CD4-positive, alpha-beta T cell (primary cell): ENCODE measurements around the gene PPM1J. TPM values are rescaled to one million over a fixed set of nuclear protein-coding genes. Genes with fewer than 3 reads are reported as not detected.

Experiments
- ATAC-seq: fragments of 200-7000 bp; cut with Tn5 transposase; one replicate; pipeline ENCODE4 v1.10.0; 2022; ENCODE audit warnings: mild to moderate bottlenecking; ENCODE audit not compliant: poor library complexity
- CTCF ChIA-PET: fragments of 350-600 bp; sonication (Branson Sonifier 250); formaldehyde crosslinking; loops from one replicate; lab custom pipeline; 2021; ENCODE audit warnings: antibody characterized with exemption, inconsistent platforms; lab: Charles Lee
- POLR2A ChIA-PET: fragments of 350-600 bp; sonication (Branson Sonifier 250); formaldehyde crosslinking; loops from one replicate; lab custom pipeline; 2021; ENCODE audit warnings: antibody characterized with exemption, inconsistent platforms; lab: Charles Lee
- DNase-seq, 14 experiments: peaks; one replicate each; pipeline ENCODE4 v3.0.0-alpha.2; 2013 to 2020; ENCODE audit warnings: mixed read lengths in 2 of 14
- H3K27ac ChIP-seq, 2 donors: one replicate each; pipeline versions ENCODE4 v1.5.1 to v1.7.0; 2013; ENCODE audit warnings: low read length in 2 of 2, low read depth in 1 of 2, mild to moderate bottlenecking in 1 of 2
- H3K27me3 ChIP-seq, 2 experiments: 1 replicate in 1 of 2; 2 replicates in 1 of 2; pipeline versions ENCODE4 v1.6.1 to v1.7.0; 2013; ENCODE audit warnings: low read length in 2 of 2, control low read depth in 1 of 2, mild to moderate bottlenecking in 1 of 2, moderate library complexity in 1 of 2; ENCODE audit not compliant: insufficient read depth in 2 of 2, control insufficient read depth in 1 of 2
- H3K36me3 ChIP-seq: one replicate; pipeline ENCODE4 v1.6.1; 2013; ENCODE audit warnings: low read length, control low read depth; ENCODE audit not compliant: insufficient read depth
- H3K4me1 ChIP-seq: one replicate; pipeline ENCODE4 v1.6.1; 2013; ENCODE audit warnings: low read length, control low read depth; ENCODE audit not compliant: insufficient read depth
- H3K4me3 ChIP-seq: one replicate; pipeline ENCODE4 v1.5.1; 2013; ENCODE audit warnings: mild to moderate bottlenecking, low read length, moderate library complexity
- H3K9me3 ChIP-seq, 2 experiments: 1 replicate in 1 of 2; 2 replicates in 1 of 2; pipeline versions ENCODE4 v1.6.1 to v1.7.0; 2013; ENCODE audit warnings: low read length in 2 of 2, mild to moderate bottlenecking in 2 of 2, control low read depth in 1 of 2, moderate library complexity in 1 of 2; ENCODE audit not compliant: control insufficient read depth in 1 of 2, insufficient read depth in 1 of 2
- H3K27ac Mint-ChIP-seq: one replicate; pipeline ENCODE4 v1.8.0; 2020; ENCODE audit warnings: mixed read lengths
- H3K27me3 Mint-ChIP-seq: one replicate; pipeline ENCODE4 v1.8.0; 2021; ENCODE audit warnings: mixed read lengths
- H3K36me3 Mint-ChIP-seq: one replicate; pipeline ENCODE4 v1.8.0; 2021; ENCODE audit warnings: low read depth, mixed read lengths
- H3K4me1 Mint-ChIP-seq: one replicate; pipeline ENCODE4 v1.8.0; 2021; ENCODE audit warnings: low read depth, mixed read lengths
- H3K4me3 Mint-ChIP-seq: one replicate; pipeline ENCODE4 v1.8.0; 2020; ENCODE audit warnings: mild to moderate bottlenecking, mixed read lengths
- H3K9me3 Mint-ChIP-seq: one replicate; pipeline ENCODE4 v1.8.0; 2020; ENCODE audit warnings: mixed read lengths
- CTCF ChIP-seq: fragments of 200-600 bp; IDR thresholded peaks from one replicate; pipeline ENCODE4 v1.8.0; 2022; ENCODE audit warnings: antibody characterized with exemption, mild to moderate bottlenecking
- intact Hi-C, 2 experiments: fragments of 100-400 bp; cut with DNase I in 1 of 2; cut with micrococcal nuclease in 1 of 2; formaldehyde crosslinking; loops; one replicate each; pipeline versions ENCODE4 v1.15.1 to v1.9.0; 2023 to 2025; cut with DNase I, micrococcal nuclease
- total RNA-seq, 174 experiments: library from RNA in 2 of 174; stranded (reverse) in 2 of 174; gene quantifications; one replicate each; pipeline ENCODE4 v1.2.3 and lab custom pipeline; 2021 to 2026

The PPM1J gene
- total RNA-seq, 2 experiments from 2014 or later, result 0.39 to 0.49 TPM

- intact Hi-C loops, result no loop called here
- H3K4me3 ChIP-seq, result no peak overlapping the region
- H3K27ac Mint-ChIP-seq, result no peak overlapping the region
- H3K27ac ChIP-seq, result no peak overlapping the region
- H3K36me3 Mint-ChIP-seq, result peaks cover 37% of the 10 kb centered on the region
- no peak for DNase-seq
- POLR2A ChIA-PET, result no interaction called here
- TF ChIP-seq CTCF, result no peak
- no peak for ATAC-seq
- H3K9me3 ChIP-seq, result no peaks in the 10 kb centered on the region
- H3K27me3 ChIP-seq, result no peaks in the 10 kb centered on the region
- H3K4me1 ChIP-seq, result no peaks in the 10 kb centered on the region
- H3K9me3 Mint-ChIP-seq, result no peaks in the 10 kb centered on the region
- peaks cover 20% of the 10 kb centered on the region for H3K36me3 ChIP-seq
- no peaks in the 10 kb centered on the region for H3K27me3 Mint-ChIP-seq
- H3K4me1 Mint-ChIP-seq, result peaks cover 7% of the 10 kb centered on the region
- CTCF ChIA-PET, result interaction anchor here (1.1 kb wide), 1 partner anchor 184 kb away, joined by 3 read pairs; no protein-coding TSS in a partner anchor
- H3K4me3 Mint-ChIP-seq, result no peak overlapping the region
Observed at GRCh38 chr1:112685913-112686312, 29.2 kb downstream of the PPM1J start.

DNA sequence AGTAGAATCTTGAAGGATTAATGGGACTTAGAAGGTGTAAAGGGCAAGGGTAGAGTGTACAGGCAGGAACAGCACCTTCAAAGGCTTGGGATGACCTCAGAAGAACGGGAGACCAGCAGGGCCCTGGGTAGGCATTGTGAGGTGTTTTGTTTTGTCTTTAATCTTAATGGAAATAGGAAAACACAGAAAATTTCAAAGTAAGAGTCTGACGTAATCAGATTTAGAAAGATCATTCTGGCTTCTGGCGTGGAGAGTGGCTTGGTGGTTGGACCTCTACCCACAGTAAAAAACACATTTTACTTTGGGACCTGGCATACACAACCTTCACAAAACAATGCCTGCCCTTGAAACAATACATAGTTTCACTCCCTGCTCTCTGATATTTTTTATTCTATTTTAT, 36.5 kb downstream of the PPM1J start:
- TF ChIP-seq CTCF, result no peak
- H3K27ac ChIP-seq, result no peak overlapping the region
- ATAC-seq (no peak), DNase-seq (no peak)
- Mint-ChIP-seq H3K27ac (no peak overlapping the region), H3K27me3 (no peaks in the 10 kb centered on the region), H3K4me3 (peak overlapping the region; percentile 2), H3K9me3 (no peaks in the 10 kb centered on the region), H3K36me3 (peaks cover 26% of the 10 kb centered on the region), H3K4me1 (peaks cover 50% of the 10 kb centered on the region)
- ChIA-PET POLR2A (no interaction called here), CTCF (no interaction called here)
- intact Hi-C loops, result no loop called here
- no peaks in the 10 kb centered on the region for H3K9me3 ChIP-seq
- H3K4me3 ChIP-seq, result no peak overlapping the region
- H3K36me3 ChIP-seq, result no peaks in the 10 kb centered on the region
- peaks cover 19% of the 10 kb centered on the region for H3K4me1 ChIP-seq
- no peaks in the 10 kb centered on the region for H3K27me3 ChIP-seq

DNA sequence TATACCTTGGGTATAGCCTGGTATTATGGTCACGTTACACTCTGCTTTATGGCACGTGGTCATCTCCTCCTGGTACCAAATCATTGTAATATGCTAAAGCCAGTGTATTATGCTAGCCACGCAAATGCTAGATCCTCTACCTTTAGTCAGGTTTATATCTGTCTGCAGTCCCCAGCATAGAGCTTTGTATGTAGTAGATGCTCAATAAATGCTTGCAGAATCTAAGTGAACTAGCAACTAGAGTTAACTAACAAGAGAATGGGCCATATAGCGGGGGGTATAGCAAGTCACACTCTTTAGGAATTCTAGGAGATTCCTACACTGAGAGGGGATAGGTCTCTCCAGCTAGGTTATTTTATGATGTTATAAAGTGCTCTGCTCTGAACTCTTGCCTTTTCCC, 37.6 kb downstream of the PPM1J start:
- TF ChIP-seq CTCF, result no peak
- Mint-ChIP-seq H3K27ac (no peak overlapping the region), H3K36me3 (peaks cover 24% of the 10 kb centered on the region), H3K4me3 (peak overlapping the region; percentile 52), H3K9me3 (no peaks in the 10 kb centered on the region), H3K4me1 (peaks cover 61% of the 10 kb centered on the region), H3K27me3 (no peaks in the 10 kb centered on the region)
- ChIA-PET POLR2A (no interaction called here), CTCF (no interaction called here)
- Histone ChIP-seq H3K27ac (no peak overlapping the region), H3K4me1 (peaks cover 22% of the 10 kb centered on the region), H3K27me3 (no peaks in the 10 kb centered on the region), H3K9me3 (no peaks in the 10 kb centered on the region), H3K36me3 (no peaks in the 10 kb centered on the region), H3K4me3 (no peak overlapping the region)
- intact Hi-C loops, result loop anchor here in 1 of 2 experiments (2.0 kb wide), 1 partner anchor 23 kb away; no protein-coding TSS in a partner anchor
- ATAC-seq (no peak), DNase-seq (no peak)
